DND-41 (cell line): ENCODE data around the gene FREM2.

Experiments
- CTCF ChIP-seq: IDR thresholded peaks from 2 replicates; pipeline ENCODE4 v1.5.1; 2012; ENCODE audit warnings: borderline replicate concordance, low read length, moderate library complexity, mild to moderate bottlenecking; ENCODE audit not compliant: poor library complexity, severe bottlenecking; ENCODE audit errors: extremely low read depth
- EZH2 ChIP-seq: IDR thresholded peaks from 3 replicates; pipeline ENCODE4 v1.6.1; 2012; ENCODE audit warnings: borderline replicate concordance, low read depth, mild to moderate bottlenecking, moderate library complexity, low read length, inconsistent platforms; ENCODE audit not compliant: severe bottlenecking

- no peak for TF ChIP-seq CTCF
- no peak for TF ChIP-seq EZH2
Observed at GRCh38 chr13:38687246-38688229, 661 bp downstream of the FREM2 start.
